Tibial nerve (tissue), 4 donors: ENCODE data around the gene ADGRD1. TPM values are rescaled to one million over a fixed set of nuclear protein-coding genes. Genes with fewer than 3 reads are reported as not detected.

Experiments used
- DNase-seq, 2 donors: peaks; one replicate each; pipeline ENCODE4 v3.0.0-alpha.2; 2019; ENCODE audit warnings: low spot score in 2 of 2
- H3K27ac ChIP-seq, 4 donors: fragments of 200-600 bp; sonication (generic) in 3 of 4; one replicate each; pipeline ENCODE4 v1.5.1; 2017 to 2019; ENCODE audit warnings: mild to moderate bottlenecking in 1 of 4
- H3K27me3 ChIP-seq, 2 donors: fragments of 200-600 bp; sonication (generic) in 1 of 2; one replicate each; pipeline versions ENCODE4 v1.5.1 to v1.6.0; 2017 to 2019
- H3K36me3 ChIP-seq, 3 donors: fragments of 200-600 bp; sonication (generic); one replicate each; pipeline ENCODE4 v1.5.1; 2018 to 2019
- H3K4me1 ChIP-seq, 4 donors: fragments of 200-600 bp; sonication (generic) in 3 of 4; one replicate each; pipeline ENCODE4 v1.5.1; 2017 to 2019
- H3K4me3 ChIP-seq, 4 donors: fragments of 200-600 bp; sonication (generic) in 3 of 4; one replicate each; pipeline ENCODE4 v1.5.1; 2017 to 2019; ENCODE audit warnings: mild to moderate bottlenecking in 1 of 4, moderate library complexity in 1 of 4
- H3K9me3 ChIP-seq, 4 donors: fragments of 200-600 bp; sonication (generic) in 3 of 4; one replicate each; pipeline ENCODE4 v1.5.1; 2017 to 2019
- EP300 ChIP-seq, 2 donors: sonication (generic); formaldehyde crosslinking; IDR thresholded peaks; one replicate each; pipeline ENCODE4 v1.6.1; 2017; ENCODE audit warnings: antibody characterized with exemption in 2 of 2, mild to moderate bottlenecking in 1 of 2
- POLR2A ChIP-seq, 2 donors: fragments of 450-650 bp; IDR thresholded peaks; one replicate each; pipeline ENCODE4 v1.6.1; 2017; ENCODE audit warnings: antibody characterized with exemption in 2 of 2, mild to moderate bottlenecking in 2 of 2, moderate library complexity in 2 of 2
- WGBS, 2 donors: methylation state at CpG; one replicate each; pipeline ENCODE4 v1.1.5; 2018; 5-methylcytosine and 5-hydroxymethylcytosine counted together
- total RNA-seq, 4 donors: library from RNA; depleted of rRNA; stranded (reverse); fragments of >200 nt; gene quantifications; one replicate each; pipeline ENCODE4 v1.1.0, GENCODE V29; 2016
- TF ChIP-seq, protein P1 (sequence below), 5 experiments: fragments of 200-600 bp in 3 of 5; fragments of 450-650 bp in 2 of 5; sonication (generic) in 3 of 5; IDR thresholded peaks; one replicate each; pipeline ENCODE4 v1.5.1; 2016 to 2019; ENCODE audit warnings: antibody characterized with exemption in 5 of 5, mild to moderate bottlenecking in 3 of 5, moderate library complexity in 2 of 5

Gene ADGRD1
- total RNA-seq, 4 donors from 2014 or later = 99.0 to 179 (median 125) TPM

GRCh38 chr12:131139363-131140068 lies 185.8 kb downstream of the ADGRD1 start:
- Histone ChIP-seq H3K36me3 (peaks cover 0 to 41% (median 0%) of the 10 kb centered on the region in 3 donors), H3K4me1 (peaks cover 0 to 4% (median 0%) of the 10 kb centered on the region in 4 donors), H3K4me3 (no peak overlapping the region), H3K27me3 (no peaks in the 10 kb centered on the region), H3K27ac (no peak overlapping the region), H3K9me3 (no peaks in the 10 kb centered on the region)
- TF ChIP-seq POLR2A (IDR thresholded peaks at IDR 0.05) (no peak), EP300 (IDR thresholded peaks at IDR 0.05) (no peak)
- TF ChIP-seq, protein P1, sequence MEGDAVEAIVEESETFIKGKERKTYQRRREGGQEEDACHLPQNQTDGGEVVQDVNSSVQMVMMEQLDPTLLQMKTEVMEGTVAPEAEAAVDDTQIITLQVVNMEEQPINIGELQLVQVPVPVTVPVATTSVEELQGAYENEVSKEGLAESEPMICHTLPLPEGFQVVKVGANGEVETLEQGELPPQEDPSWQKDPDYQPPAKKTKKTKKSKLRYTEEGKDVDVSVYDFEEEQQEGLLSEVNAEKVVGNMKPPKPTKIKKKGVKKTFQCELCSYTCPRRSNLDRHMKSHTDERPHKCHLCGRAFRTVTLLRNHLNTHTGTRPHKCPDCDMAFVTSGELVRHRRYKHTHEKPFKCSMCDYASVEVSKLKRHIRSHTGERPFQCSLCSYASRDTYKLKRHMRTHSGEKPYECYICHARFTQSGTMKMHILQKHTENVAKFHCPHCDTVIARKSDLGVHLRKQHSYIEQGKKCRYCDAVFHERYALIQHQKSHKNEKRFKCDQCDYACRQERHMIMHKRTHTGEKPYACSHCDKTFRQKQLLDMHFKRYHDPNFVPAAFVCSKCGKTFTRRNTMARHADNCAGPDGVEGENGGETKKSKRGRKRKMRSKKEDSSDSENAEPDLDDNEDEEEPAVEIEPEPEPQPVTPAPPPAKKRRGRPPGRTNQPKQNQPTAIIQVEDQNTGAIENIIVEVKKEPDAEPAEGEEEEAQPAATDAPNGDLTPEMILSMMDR (IDR thresholded peaks at IDR 0.05) = no peak
- DNase-seq = no peak
- WGBS, 2 donors = 87 to 89% methylated on average over 13 to 26 of the region's 27 CpGs

- Histone ChIP-seq H3K4me1 (peaks cover 0 to 4% (median 0%) of the 10 kb centered on the region in 4 donors), H3K36me3 (peaks cover 0 to 38% (median 0%) of the 10 kb centered on the region in 3 donors), H3K9me3 (no peaks in the 10 kb centered on the region), H3K4me3 (no peak overlapping the region), H3K27ac (no peak overlapping the region), H3K27me3 (no peaks in the 10 kb centered on the region)
- TF ChIP-seq EP300 (IDR thresholded peaks at IDR 0.05) (no peak), POLR2A (IDR thresholded peaks at IDR 0.05) (no peak)
- TF ChIP-seq, protein P1 (IDR thresholded peaks at IDR 0.05) = no peak
- WGBS, 2 donors = 90 to 93% methylated on average over 9 to 12 of the region's 12 CpGs
- no peak for DNase-seq
Measured at GRCh38 chr12:131140069-131140435, 186.3 kb downstream of the ADGRD1 start.

GRCh38 chr12:131140697-131141096 lies 187.0 kb downstream of the ADGRD1 start:
- no peak for DNase-seq
- Histone ChIP-seq H3K4me3 (no peak overlapping the region), H3K27me3 (no peaks in the 10 kb centered on the region), H3K27ac (no peak overlapping the region), H3K4me1 (peaks cover 0 to 4% (median 0%) of the 10 kb centered on the region in 4 donors), H3K9me3 (no peaks in the 10 kb centered on the region), H3K36me3 (peaks cover 0 to 32% (median 0%) of the 10 kb centered on the region in 3 donors)
- no peak for TF ChIP-seq EP300 (IDR thresholded peaks at IDR 0.05)
- TF ChIP-seq POLR2A (IDR thresholded peaks at IDR 0.05) = no peak
- TF ChIP-seq, protein P1 (IDR thresholded peaks at IDR 0.05) = no peak
- WGBS, 2 donors = 93% methylated on average over 9 of the region's 10 CpGs

- Histone ChIP-seq H3K27ac (no peak overlapping the region), H3K9me3 (no peaks in the 10 kb centered on the region), H3K27me3 (no peaks in the 10 kb centered on the region), H3K4me1 (peaks cover 0 to 4% (median 0%) of the 10 kb centered on the region in 4 donors), H3K36me3 (peaks cover 0 to 24% (median 0%) of the 10 kb centered on the region in 3 donors), H3K4me3 (no peak overlapping the region)
- no peak for DNase-seq
- no peak for TF ChIP-seq POLR2A (IDR thresholded peaks at IDR 0.05)
- TF ChIP-seq, protein P1 (IDR thresholded peaks at IDR 0.05) = no peak
- WGBS, 2 donors = 45 to 55% methylated on average over 8 of the region's 8 CpGs
Measured at GRCh38 chr12:131141514-131141913, 187.8 kb downstream of the ADGRD1 start.

GRCh38 chr12:131142891-131143657 lies 189.4 kb downstream of the ADGRD1 start:
- Histone ChIP-seq H3K27ac (peak overlapping the region in 2 of 4 donors; percentile 30 to 67), H3K9me3 (no peaks in the 10 kb centered on the region), H3K36me3 (peaks cover 0 to 17% (median 0%) of the 10 kb centered on the region in 3 donors), H3K4me1 (peaks cover 0 to 4% (median 0%) of the 10 kb centered on the region in 4 donors), H3K4me3 (peak overlapping the region in 1 of 4 donors; percentile 2), H3K27me3 (no peaks in the 10 kb centered on the region)
- DNase-seq = no peak
- WGBS, 2 donors = 33 to 45% methylated on average over 19 of the region's 19 CpGs
- TF ChIP-seq, protein P1 (IDR thresholded peaks at IDR 0.05) = no peak
- TF ChIP-seq EP300 (IDR thresholded peaks at IDR 0.05) = no peak
- no peak for TF ChIP-seq POLR2A (IDR thresholded peaks at IDR 0.05)
